ENCODE results near the gene FNTB.

DNA sequence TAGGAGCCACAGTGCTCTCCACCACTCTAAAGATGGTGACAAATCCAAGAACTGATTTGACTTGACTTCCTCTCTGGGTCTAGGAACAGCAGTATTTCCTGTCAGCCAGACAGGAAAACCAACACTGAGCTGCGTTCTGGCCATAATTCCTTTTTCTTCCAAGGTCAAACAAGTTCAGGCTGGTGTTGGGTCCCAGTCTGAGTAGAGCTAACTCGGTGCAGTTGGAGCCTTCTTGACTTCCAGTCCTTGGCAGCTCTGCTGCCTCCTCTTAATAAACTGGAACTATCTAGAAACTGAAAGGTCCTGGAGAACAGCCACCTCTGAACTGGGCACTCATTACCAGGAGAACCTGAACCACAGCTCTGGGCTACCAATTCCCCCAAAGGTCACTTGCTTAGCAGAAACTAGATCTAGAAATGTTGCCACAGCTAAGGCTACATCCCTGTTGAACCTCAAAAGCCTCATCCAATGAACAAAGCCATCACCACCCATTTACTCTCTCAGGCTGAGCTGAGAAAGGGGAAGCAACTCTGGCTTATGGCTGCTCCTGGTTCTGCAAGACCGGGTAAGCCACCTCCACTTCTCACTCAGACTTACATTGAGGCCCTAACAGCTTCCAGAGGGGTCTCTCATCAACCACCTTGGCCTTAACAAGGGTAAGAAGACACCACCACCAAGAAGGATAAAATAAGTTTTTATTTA is 87.9 kb downstream of the FNTB start:
- TF ChIP-seq CTCF (IDR thresholded peaks at IDR 0.05) (no peak), EZH2 (IDR thresholded peaks at IDR 0.05; ENCODE audit: borderline replicate concordance, insufficient read depth, low read depth, low read length, poor library complexity, severe bottlenecking) (no peak)
